GM12878 (cell line): ENCODE measurements around the gene SMARCB1. TPM values are rescaled to one million over a fixed set of nuclear protein-coding genes. Genes with fewer than 3 reads are reported as not detected.

Experiments
- ATAC-seq: fragments of 200-7000 bp; cut with Tn5 transposase; 3 replicates; pipeline ENCODE4 v1.9.1; 2020; ENCODE audit warnings: mild to moderate bottlenecking, moderate library complexity
- BruUV-seq: library from RNA; stranded (reverse); fragments of 400-500 nt; replicated peaks from 2 replicates; lab custom pipeline; 2021; lab: Mats Ljungman, UMichigan
- CTCF ChIA-PET: fragments of 300-600 bp; sonication (Branson Sonifier 250); formaldehyde crosslinking; extraction: SDS; loops from one replicate; lab custom pipeline; 2021; ENCODE audit warnings: inconsistent platforms; lab: Yijun Ruan, JAX
- POLR2A ChIA-PET: fragments of 350-600 bp; formaldehyde crosslinking; extraction: SDS; loops from one replicate; lab custom pipeline; 2021; ENCODE audit warnings: inconsistent platforms; lab: Charles Lee
- RAD21 ChIA-PET: fragments of 300-600 bp; sonication (Branson Sonifier 250); formaldehyde crosslinking; loops from one replicate; lab custom pipeline; 2023; ENCODE audit warnings: antibody characterized with exemption; ENCODE audit not compliant: unreplicated experiment; lab: Charles Lee
- SMC1A ChIA-PET: fragments of 300-600 bp; sonication (Branson Sonifier 250); formaldehyde crosslinking; loops from one replicate; lab custom pipeline; 2023; ENCODE audit not compliant: unreplicated experiment, uncharacterized antibody; lab: Charles Lee
- DNase-seq: peaks from one replicate; pipeline ENCODE4 v3.0.0-alpha.2; 2011; ENCODE audit warnings: low read depth, low spot score
- FAIRE-seq: peaks from 3 replicates; lab custom pipeline; 2011; peaks lifted over from hg19 to GRCh38; lab: Jason Lieb, UNC
- H2AFZ ChIP-seq: 2 replicates; pipeline ENCODE4 v1.6.0; 2011; ENCODE audit warnings: low read depth, low read length, control low read depth; ENCODE audit not compliant: control insufficient read depth
- H3K27ac ChIP-seq: 2 replicates; pipeline ENCODE4 v1.5.1; 2011; ENCODE audit warnings: control low read depth; ENCODE audit not compliant: control insufficient read depth, insufficient read depth
- H3K27me3 ChIP-seq, 2 experiments: replicated peaks in 1 of 2; 2 replicates each; pipeline versions ENCODE4 v1.6.0 to v1.6.1; 2011; ENCODE audit warnings: low read length in 1 of 2; ENCODE audit not compliant: control insufficient read depth in 2 of 2, insufficient read depth in 2 of 2
- H3K36me3 ChIP-seq, 2 experiments: 2 replicates each; pipeline ENCODE4 v1.5.1; 2011; ENCODE audit warnings: low read length in 1 of 2; ENCODE audit not compliant: control insufficient read depth in 2 of 2, insufficient read depth in 2 of 2
- H3K4me1 ChIP-seq: 2 replicates; pipeline ENCODE4 v1.6.1; 2011; ENCODE audit warnings: mild to moderate bottlenecking, low read length, moderate library complexity, mixed read lengths; ENCODE audit not compliant: control insufficient read depth, insufficient read depth
- H3K4me2 ChIP-seq: 2 replicates; pipeline ENCODE4 v1.6.0; 2011; ENCODE audit warnings: control low read depth; ENCODE audit not compliant: control insufficient read depth, insufficient read depth
- H3K4me3 ChIP-seq: fragments of 200-600 bp; sonication (generic); 2 replicates; pipeline ENCODE4 v1.5.1; 2016
- H3K79me2 ChIP-seq: 2 replicates; pipeline ENCODE4 v1.6.0; 2011; ENCODE audit warnings: low read length; ENCODE audit not compliant: control insufficient read depth, insufficient read depth
- H3K9ac ChIP-seq: 2 replicates; pipeline ENCODE4 v1.8.0; 2011; ENCODE audit warnings: low read length, control low read depth, mixed read lengths; ENCODE audit not compliant: control insufficient read depth, insufficient read depth
- H3K9me3 ChIP-seq: replicated peaks from 3 replicates; pipeline ENCODE4 v1.5.1; 2011; ENCODE audit warnings: mild to moderate bottlenecking, low read length; ENCODE audit not compliant: control insufficient read depth, insufficient read depth
- H4K20me1 ChIP-seq: 2 replicates; pipeline ENCODE4 v1.6.0; 2011; ENCODE audit not compliant: control insufficient read depth, insufficient read depth
- BACH1 ChIP-seq: fragments of 450-650 bp; IDR thresholded peaks from 2 replicates; pipeline ENCODE4 v1.6.1; 2017; ENCODE audit warnings: mild to moderate bottlenecking, borderline replicate concordance
- CBFB ChIP-seq: IDR thresholded peaks from 2 replicates; pipeline ENCODE4 v1.6.1; 2016; ENCODE audit warnings: antibody characterized with exemption, low read depth
- CBX3 ChIP-seq: fragments of 200-600 bp; sonication (generic); IDR thresholded peaks from 2 replicates; pipeline ENCODE4 v1.6.1; 2016; ENCODE audit warnings: low read depth, borderline replicate concordance
- KAT2A ChIP-seq: conservative IDR thresholded peaks from 2 replicates; pipeline ENCODE4 v1.6.1; 2011; ENCODE audit warnings: low read depth, low read length; ENCODE audit not compliant: control insufficient read depth
- MAX ChIP-seq: IDR thresholded peaks from 2 replicates; pipeline ENCODE4 v1.6.1; 2012; ENCODE audit warnings: low read depth, low read length, improper control_type of control experiment
- PRDM15 ChIP-seq: fragments of 450-650 bp; formaldehyde crosslinking; IDR thresholded peaks from 2 replicates; pipeline ENCODE4 v1.4.0; 2020; ENCODE audit warnings: mild to moderate bottlenecking, moderate library complexity
- SIX5 ChIP-seq: IDR thresholded peaks from 2 replicates; pipeline ENCODE4 v1.6.1; 2011; ENCODE audit warnings: mild to moderate bottlenecking, low read depth, low read length, moderate library complexity; ENCODE audit not compliant: severe bottlenecking
- USF1 ChIP-seq: IDR thresholded peaks from 2 replicates; pipeline ENCODE4 v1.6.1; 2011; ENCODE audit warnings: borderline replicate concordance, low read depth, mild to moderate bottlenecking, moderate library complexity, mixed read lengths, low read length; ENCODE audit not compliant: insufficient read depth; ENCODE audit errors: extremely low read length
- ZNF622 ChIP-seq: fragments of 450-650 bp; IDR thresholded peaks from 2 replicates; pipeline ENCODE4 v1.6.1; 2017; ENCODE audit warnings: mild to moderate bottlenecking, inconsistent platforms
- WGBS: methylation state at CpG from one replicate; pipeline ENCODE4 v1.1.6; 2016; ENCODE audit warnings: low lambda C conversion rate; ENCODE audit not compliant: insufficient replicate concordance, insufficient coverage; ENCODE audit errors: missing lambda C conversion rate; 5-methylcytosine and 5-hydroxymethylcytosine counted together
- in situ Hi-C: fragments of 300-500 bp; cut with MboI; formaldehyde crosslinking; loops from 9 replicates; pipeline ENCODE4 v1.14.3; 2018; ENCODE audit warnings: mixed read lengths
- intact Hi-C: fragments of 100-400 bp; cut with micrococcal nuclease; formaldehyde crosslinking; loops from one replicate; pipeline ENCODE4 v1.14.2; 2022; ENCODE audit not compliant: unreplicated experiment
- polyA plus RNA-seq, 11 experiments: library from polyadenylated mRNA; depleted of rRNA in 4 of 11; unstranded in 6 of 11; stranded (reverse) in 5 of 11; fragments of >200 nt; fragmentation: Nextera tagmentation in 4 of 11; fragmentation: Illumina TruSeq in 1 of 11; extraction: Ambion mirVana in 4 of 11; extraction: Trizol in 1 of 11; gene quantifications; 1 replicate in 1 of 11; 2 replicates in 10 of 11; pipeline versions ENCODE4 v1.2.1 to v1.2.3, GENCODE V29; 2011 to 2016; ENCODE audit warnings: inconsistent platforms in 2 of 11, missing spikeins in 2 of 11, low read depth in 1 of 11
- total RNA-seq, 4 experiments: library from RNA; depleted of rRNA in 3 of 4; stranded (reverse); fragments of >200 nt in 3 of 4; fragmentation: Illumina TruSeq in 1 of 4; extraction: Trizol in 1 of 4; gene quantifications; 2 replicates each; pipeline versions ENCODE4 v1.2.1 to v1.2.3, GENCODE V29; 2013 to 2021

Gene SMARCB1
- total and polyA plus RNA-seq, 10 of the 15 experiments (the other 5 are each of a cell fraction or from before 2014, with no cell fraction given) = 9.1 to 215 (median 183) TPM

GRCh38 chr22:23784215-23784732, 2.5 kb upstream of the SMARCB1 start:
- BruUV-seq = no TSS peak

More at GRCh38 chr22:23784215-23784732, 2.5 kb upstream of the SMARCB1 start:
- Histone ChIP-seq H3K9me3 (no peaks in the 10 kb centered on the region), H4K20me1 (0 out of 2 replicates have a peak, but pooled peaks cover 4% of the 10 kb centered on the region), H3K9ac (no peak overlapping the region), H3K27ac (no peak overlapping the region), H3K27me3 (peaks cover 0 to 2% of the 10 kb centered on the region in 2 experiments; a peak in 1 of 4 replicates), H3K79me2 (peaks cover 22% of the 10 kb centered on the region), H3K4me3 (no peak overlapping the region), H3K4me1 (peaks cover 6% of the 10 kb centered on the region), H3K36me3 (no peaks in the 10 kb centered on the region), H2AFZ (no peak overlapping the region), H3K4me2 (no peak overlapping the region)
- WGBS = 37% methylated on average over 8 of the region's 8 CpGs
- CTCF ChIA-PET = interaction anchor here (0.8 kb wide), 1 partner anchor 16 kb away, joined by 3 read pairs; no protein-coding TSS in a partner anchor
- DNase-seq (no peak), ATAC-seq (no peak), FAIRE-seq (no peak)
- TF ChIP-seq KAT2A (no peak), BACH1 (no peak), CBX3 (no peak), SIX5 (no peak), ZNF622 (no peak), CBFB (no peak), PRDM15 (CRISPR knock-in tag) (no peak), MAX (no peak), USF1 (no peak)
- RAD21 ChIA-PET = no interaction called here
- SMC1A ChIA-PET = no interaction called here
- intact Hi-C loops (no loop called here), in situ Hi-C loops (no loop called here)
- POLR2A ChIA-PET = no interaction called here
